A549 (cell line): ENCODE results near the gene TRIP13. TPM values are rescaled to one million over a fixed set of nuclear protein-coding genes. Genes with fewer than 3 reads are reported as not detected.

Experiments
- ATAC-seq, 2 experiments: fragments of 200-7000 bp in 1 of 2; fragments of >200 bp in 1 of 2; cut with Nextera tagmentation in 1 of 2; cut with Tn5 transposase in 1 of 2; 3 replicates each; pipeline versions ENCODE4 v1.8.0 to v1.9.1; 2018 to 2020; ENCODE audit warnings: mild to moderate bottlenecking in 1 of 2, moderate library complexity in 1 of 2
- CTCF ChIA-PET: fragments of 300-600 bp; sonication (Branson Sonifier 250); formaldehyde crosslinking; extraction: SDS; loops from one replicate; lab custom pipeline; 2021; ENCODE audit warnings: antibody characterized with exemption, inconsistent platforms; lab: Yijun Ruan, JAX
- POLR2A ChIA-PET: fragments of 350-600 bp; formaldehyde crosslinking; extraction: SDS; loops from one replicate; lab custom pipeline; 2021; ENCODE audit warnings: antibody characterized with exemption, inconsistent platforms; lab: Yijun Ruan, JAX
- DNase-seq, 2 experiments: peaks; one replicate each; pipeline versions ENCODE4 v3.0.0 to v3.0.0-alpha.2; 2011 to 2016; ENCODE audit warnings: low read depth in 1 of 2, low spot score in 1 of 2
- FAIRE-seq: peaks from 2 replicates; lab custom pipeline; 2011; peaks lifted over from hg19 to GRCh38; lab: Jason Lieb, UNC
- H3K27ac ChIP-seq, 2 experiments: fragments of >200 bp; sonication (Bioruptor Twin); formaldehyde crosslinking; 3 replicates each; pipeline ENCODE4 v1.5.1; 2016 to 2017
- H3K4me1 ChIP-seq: fragments of >200 bp; sonication (Bioruptor Twin); formaldehyde crosslinking; 3 replicates; pipeline ENCODE4 v1.6.1; 2016
- H3K4me2 ChIP-seq: fragments of >200 bp; sonication (Bioruptor Twin); formaldehyde crosslinking; 3 replicates; pipeline ENCODE4 v1.6.1; 2016
- H3K4me3 ChIP-seq: fragments of >200 bp; sonication (Bioruptor Twin); formaldehyde crosslinking; 3 replicates; pipeline ENCODE4 v1.5.1; 2016
- H3K9me3 ChIP-seq: fragments of >200 bp; sonication (Bioruptor Twin); formaldehyde crosslinking; 3 replicates; pipeline ENCODE4 v1.6.1; 2016
- BCL3 ChIP-seq: fragments of >200 bp; sonication (Bioruptor Twin); formaldehyde crosslinking; IDR thresholded peaks from 3 replicates; pipeline ENCODE4 v1.6.1; 2016
- CBX2 ChIP-seq: fragments of 200-600 bp; sonication (generic); IDR thresholded peaks from 2 replicates; pipeline ENCODE4 v1.6.1; 2016; ENCODE audit warnings: low read depth, mild to moderate bottlenecking, borderline replicate concordance
- CBX8 ChIP-seq: fragments of 200-600 bp; sonication (generic); IDR thresholded peaks from 2 replicates; pipeline ENCODE4 v1.6.1; 2016
- CHD2 ChIP-seq: fragments of 150-350 bp; IDR thresholded peaks from 2 replicates; pipeline ENCODE4 v1.6.1; 2014; ENCODE audit warnings: low read length; ENCODE audit not compliant: partially characterized antibody
- E2F6 ChIP-seq: IDR thresholded peaks from 2 replicates; pipeline ENCODE4 v1.6.1; 2012; ENCODE audit warnings: low read depth, borderline replicate concordance
- FOXS1 ChIP-seq: fragments of 250-450 bp; sonication (Bioruptor Pico); IDR thresholded peaks from 2 replicates; pipeline ENCODE4 v1.5.0; 2020; ENCODE audit warnings: mild to moderate bottlenecking, moderate library complexity
- HDAC2 ChIP-seq: fragments of 200-600 bp; sonication (generic); IDR thresholded peaks from 2 replicates; pipeline ENCODE4 v1.6.1; 2016
- HES2 ChIP-seq: fragments of >200 bp; sonication (Bioruptor Twin); formaldehyde crosslinking; IDR thresholded peaks from 2 replicates; pipeline ENCODE4 v1.6.1; 2016
- HOXA7 ChIP-seq: fragments of 250-450 bp; sonication (Bioruptor Pico); IDR thresholded peaks from 2 replicates; pipeline ENCODE4 v1.5.0; 2020; ENCODE audit warnings: mild to moderate bottlenecking, moderate library complexity
- KDM1A ChIP-seq: fragments of 200-600 bp; sonication (generic); IDR thresholded peaks from 2 replicates; pipeline ENCODE4 v1.6.1; 2016; ENCODE audit warnings: low read depth, mild to moderate bottlenecking
- MYC ChIP-seq: IDR thresholded peaks from 2 replicates; pipeline ENCODE4 v1.6.1; 2012; ENCODE audit warnings: mild to moderate bottlenecking, inconsistent platforms, low read length, improper control_type of control experiment, borderline replicate concordance
- NFE2L2 ChIP-seq: fragments of 150-350 bp; conservative IDR thresholded peaks from 2 replicates; pipeline ENCODE4 v1.6.1; 2014; ENCODE audit warnings: low read length
- NPAS2 ChIP-seq: fragments of 250-450 bp; sonication (Bioruptor Pico); IDR thresholded peaks from 2 replicates; pipeline ENCODE4 v1.8.0; 2022; ENCODE audit warnings: mild to moderate bottlenecking, moderate library complexity, borderline replicate concordance
- NR3C1 ChIP-seq: fragments of >200 bp; sonication (Bioruptor Twin); formaldehyde crosslinking; IDR thresholded peaks from 3 replicates; pipeline ENCODE4 v1.6.1; 2017
- PBX3 ChIP-seq: IDR thresholded peaks from 2 replicates; pipeline ENCODE4 v1.6.1; 2012
- RAD21 ChIP-seq, 2 experiments: fragments of >200 bp in 1 of 2; sonication (Bioruptor Twin) in 1 of 2; formaldehyde crosslinking in 1 of 2; IDR thresholded peaks in 1 of 2; conservative IDR thresholded peaks in 1 of 2; 2 replicates in 1 of 2; 3 replicates in 1 of 2; pipeline ENCODE4 v1.6.1; 2012 to 2018; ENCODE audit warnings: inconsistent platforms in 1 of 2
- RARB ChIP-seq: fragments of 250-450 bp; sonication (Bioruptor Pico); IDR thresholded peaks from 2 replicates; pipeline ENCODE4 v1.8.0; 2021; ENCODE audit warnings: mild to moderate bottlenecking, moderate library complexity
- RCOR1 ChIP-seq: fragments of 150-350 bp; IDR thresholded peaks from 2 replicates; pipeline ENCODE4 v1.6.1; 2014; ENCODE audit warnings: antibody characterized with exemption, low read length, low read depth
- RNF2 ChIP-seq: fragments of 200-600 bp; sonication (generic); IDR thresholded peaks from 2 replicates; pipeline ENCODE4 v1.6.1; 2016; ENCODE audit warnings: low read depth, mild to moderate bottlenecking, antibody characterized with exemption, moderate library complexity, borderline replicate concordance
- ZNF302 ChIP-seq: fragments of 250-450 bp; sonication (Bioruptor Pico); IDR thresholded peaks from 2 replicates; pipeline ENCODE4 v1.9.0; 2021; ENCODE audit warnings: inconsistent platforms, mild to moderate bottlenecking, moderate library complexity
- ZSCAN20 ChIP-seq: fragments of 250-450 bp; sonication (Bioruptor Pico); IDR thresholded peaks from 2 replicates; pipeline ENCODE4 v1.8.0; 2022; ENCODE audit warnings: mild to moderate bottlenecking, moderate library complexity
- WGBS: methylation state at CpG from one replicate; pipeline ENCODE4 v1.1.6; 2017; ENCODE audit errors: missing lambda C conversion rate; 5-methylcytosine and 5-hydroxymethylcytosine counted together
- polyA plus RNA-seq, 4 experiments: library from polyadenylated mRNA; depleted of rRNA in 3 of 4; stranded (reverse); fragments of >200 nt; fragmentation: RNase III in 1 of 4; extraction: RNeasy Plus Mini Kit Qiagen cat#74134 plus additional on column Dnase treatment in 1 of 4; gene quantifications; 2 replicates in 3 of 4; 3 replicates in 1 of 4; pipeline ENCODE4 v1.2.3, GENCODE V29; 2011 to 2017

The TRIP13 gene
- polyA plus RNA-seq, 2 of the 4 experiments (the other 2 are of a cell fraction): 54.0 to 62.4 TPM

GRCh38 chr5:889075-889710 lies 3.5 kb upstream of the TRIP13 start:
- no peak for TF ChIP-seq PBX3
- TF ChIP-seq ZSCAN20 (CRISPR knock-in tag): no peak
- TF ChIP-seq NR3C1: no peak
- TF ChIP-seq HES2: no peak
- TF ChIP-seq RCOR1: no peak
- no peak for TF ChIP-seq CBX2
- TF ChIP-seq CHD2: no peak
- TF ChIP-seq RAD21 (conservative IDR thresholded peaks at IDR 0.05 in 1 of 2, IDR thresholded peaks at IDR 0.05 in 1 of 2): no peak
- ATAC-seq (no peak), DNase-seq (no peak), FAIRE-seq (no peak)
- ChIA-PET CTCF (interaction anchor here (0.8 to 8.9 kb wide), 7 partner anchors 12 to 442 kb away, joined by 3 to 89 read pairs (median 4); no protein-coding TSS in a partner anchor), POLR2A (no interaction called here)
- no peak overlapping the region for H3K27ac ChIP-seq
- 93% methylated on average over 15 of the region's 15 CpGs for WGBS
- H3K4me2 ChIP-seq: no peak overlapping the region
- H3K4me3 ChIP-seq: no peak overlapping the region
- no peaks in the 10 kb centered on the region for H3K9me3 ChIP-seq
- peaks cover 16% of the 10 kb centered on the region for H3K4me1 ChIP-seq

- DNase-seq (peak; percentile 60 to 62), FAIRE-seq (no peak), ATAC-seq (peak; percentile 22 to 76; a peak in 3 of 6 replicates)
- CTCF ChIA-PET: interaction anchor here (1.2 to 8.9 kb wide), 4 partner anchors 11 to 222 kb away, joined by 3 to 89 read pairs (median 8); no protein-coding TSS in a partner anchor
- POLR2A ChIA-PET: no interaction called here
- Histone ChIP-seq H3K4me2 (peak overlapping the region; percentile 99), H3K4me1 (peaks cover 20% of the 10 kb centered on the region), H3K27ac (peak overlapping the region; percentile 98 to 100), H3K9me3 (no peaks in the 10 kb centered on the region), H3K4me3 (peak overlapping the region; percentile 96)
- no peak for TF ChIP-seq FOXS1
- no peak for TF ChIP-seq RNF2
- TF ChIP-seq RARB (CRISPR knock-in tag): no peak
- TF ChIP-seq KDM1A: no peak
- TF ChIP-seq NFE2L2: no peak
- TF ChIP-seq ZSCAN20 (CRISPR knock-in tag): no peak
- no peak for TF ChIP-seq MYC
- no peak for TF ChIP-seq HDAC2
- no peak for TF ChIP-seq ZNF302 (CRISPR knock-in tag)
- TF ChIP-seq CBX8: no peak
- no peak for TF ChIP-seq HOXA7 (CRISPR knock-in tag)
- WGBS: 35% methylated on average over 33 of the region's 34 CpGs
Measured at GRCh38 chr5:891117-891836, 1.4 kb upstream of the TRIP13 start.

GRCh38 chr5:891837-892393 lies 769 bp upstream of the TRIP13 start:
- ChIA-PET POLR2A (interaction anchor here (1.9 kb wide), 1 partner anchor 11 kb away, joined by 7 read pairs; no protein-coding TSS in a partner anchor), CTCF (interaction anchor here (1.4 to 8.9 kb wide), 3 partner anchors 13 to 223 kb away, joined by 4 to 89 read pairs (median 6); no protein-coding TSS in a partner anchor)
- TF ChIP-seq E2F6 (0 out of 2 replicates have a peak, but pooled peaks have one; percentile 21), BCL3 (no peak), PBX3 (no peak), NPAS2 (CRISPR knock-in tag) (no peak)
- ATAC-seq: peak; percentile 28 to 40; a peak in 5 of 6 replicates
- H3K27ac ChIP-seq: peak overlapping the region; percentile 98 to 100
- peak overlapping the region; percentile 96 for H3K4me3 ChIP-seq
- no peak for FAIRE-seq
- H3K9me3 ChIP-seq: no peaks in the 10 kb centered on the region
- H3K4me1 ChIP-seq: peaks cover 20% of the 10 kb centered on the region
- peak in 1 of 2 experiments; percentile 50 for DNase-seq
- peak overlapping the region; percentile 99 for H3K4me2 ChIP-seq
- 4% methylated on average over 16 of the region's 25 CpGs for WGBS
